Muscle layer of colon (tissue), 2 donors: Measurements from ENCODE around the gene UBIAD1.

ENCODE experiments used
- H3K27ac ChIP-seq: one replicate; pipeline ENCODE4 v1.7.0; 2013; ENCODE audit warnings: low read depth, mild to moderate bottlenecking, low read length, moderate library complexity
- H3K27me3 ChIP-seq, 2 donors: one replicate each; pipeline ENCODE4 v1.7.0; 2013; ENCODE audit warnings: low read length in 2 of 2, mild to moderate bottlenecking in 2 of 2; ENCODE audit not compliant: insufficient read depth in 2 of 2, control insufficient read depth in 1 of 2
- H3K36me3 ChIP-seq: one replicate; pipeline ENCODE4 v1.7.0; 2013; ENCODE audit warnings: mild to moderate bottlenecking, low read length; ENCODE audit not compliant: insufficient read depth
- H3K4me1 ChIP-seq: one replicate; pipeline ENCODE4 v1.7.0; 2013; ENCODE audit warnings: mild to moderate bottlenecking, low read length; ENCODE audit not compliant: insufficient read depth
- H3K4me3 ChIP-seq, 2 donors: one replicate each; pipeline ENCODE4 v1.7.0; 2013; ENCODE audit warnings: low read length in 2 of 2, low read depth in 1 of 2, mild to moderate bottlenecking in 1 of 2, moderate library complexity in 1 of 2
- H3K9ac ChIP-seq: one replicate; pipeline ENCODE4 v1.7.0; 2013; ENCODE audit warnings: low read length
- H3K9me3 ChIP-seq: one replicate; pipeline ENCODE4 v1.7.0; 2013; ENCODE audit warnings: mild to moderate bottlenecking, low read length
- donor health status: abdominal sarcoma.
- donor health status: Adenocarcinoma of cecum.

The UBIAD1 gene

DNA sequence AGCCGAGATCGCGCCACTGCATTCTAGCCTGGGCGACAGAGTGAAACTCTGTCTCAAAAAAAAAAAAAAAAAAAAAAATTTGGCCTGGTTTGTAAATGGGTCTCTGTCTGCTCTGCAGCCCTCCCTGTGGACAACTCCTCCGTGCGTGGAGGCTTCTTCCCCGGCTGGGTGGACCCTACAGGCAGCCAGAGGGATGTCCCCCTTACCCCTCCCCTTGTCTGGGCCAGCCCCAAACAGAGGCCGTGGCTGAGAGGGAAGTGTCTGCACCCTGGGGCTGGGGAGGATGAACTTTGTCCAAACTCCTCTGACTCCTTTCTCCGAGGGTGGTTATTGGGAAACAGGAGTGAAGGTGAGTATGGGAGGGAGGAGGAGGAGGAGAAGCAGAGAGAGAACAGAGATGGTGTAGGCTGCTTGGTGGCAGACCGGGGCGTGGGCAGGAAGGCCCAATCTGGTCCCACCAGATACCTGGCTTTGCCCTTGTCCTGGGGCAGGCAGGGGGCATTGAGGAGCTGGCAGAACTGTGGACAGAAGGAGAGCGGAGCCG lies 61.3 kb downstream of the UBIAD1 start:
- no peak overlapping the region for H3K9ac ChIP-seq
- H3K27me3 ChIP-seq: peaks cover 0 to 19% of the 10 kb centered on the region in 2 donors
- H3K4me1 ChIP-seq: peaks cover 2% of the 10 kb centered on the region
- H3K9me3 ChIP-seq: no peaks in the 10 kb centered on the region
- no peak overlapping the region for H3K4me3 ChIP-seq
- H3K27ac ChIP-seq: no peak overlapping the region
- H3K36me3 ChIP-seq: no peaks in the 10 kb centered on the region

DNA sequence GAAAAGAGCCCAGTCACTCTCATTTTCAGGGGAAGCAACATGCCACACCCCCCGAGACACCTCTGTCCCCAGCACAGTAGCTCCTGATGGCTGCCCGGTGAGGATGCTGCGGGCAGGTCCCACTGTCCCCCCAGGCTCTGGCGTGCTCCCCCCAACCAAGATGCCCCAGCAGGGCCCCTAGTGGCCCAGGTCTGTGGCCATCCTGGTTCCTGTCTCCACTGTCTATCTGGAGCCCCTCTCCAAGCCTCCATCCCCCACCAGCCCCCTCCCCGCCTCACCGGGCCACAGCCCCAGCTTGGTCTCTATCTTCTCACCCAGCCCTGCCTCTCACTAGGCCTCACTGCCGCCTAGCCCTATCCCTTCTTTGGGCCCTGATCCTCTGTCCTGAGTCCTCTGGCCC lies 61.8 kb downstream of the UBIAD1 start:
- no peak overlapping the region for H3K9ac ChIP-seq
- H3K27ac ChIP-seq: no peak overlapping the region
- H3K4me3 ChIP-seq: no peak overlapping the region
- H3K27me3 ChIP-seq: peaks cover 0 to 21% of the 10 kb centered on the region in 2 donors
- no peaks in the 10 kb centered on the region for H3K36me3 ChIP-seq
- H3K9me3 ChIP-seq: no peaks in the 10 kb centered on the region
- H3K4me1 ChIP-seq: peaks cover 4% of the 10 kb centered on the region

DNA sequence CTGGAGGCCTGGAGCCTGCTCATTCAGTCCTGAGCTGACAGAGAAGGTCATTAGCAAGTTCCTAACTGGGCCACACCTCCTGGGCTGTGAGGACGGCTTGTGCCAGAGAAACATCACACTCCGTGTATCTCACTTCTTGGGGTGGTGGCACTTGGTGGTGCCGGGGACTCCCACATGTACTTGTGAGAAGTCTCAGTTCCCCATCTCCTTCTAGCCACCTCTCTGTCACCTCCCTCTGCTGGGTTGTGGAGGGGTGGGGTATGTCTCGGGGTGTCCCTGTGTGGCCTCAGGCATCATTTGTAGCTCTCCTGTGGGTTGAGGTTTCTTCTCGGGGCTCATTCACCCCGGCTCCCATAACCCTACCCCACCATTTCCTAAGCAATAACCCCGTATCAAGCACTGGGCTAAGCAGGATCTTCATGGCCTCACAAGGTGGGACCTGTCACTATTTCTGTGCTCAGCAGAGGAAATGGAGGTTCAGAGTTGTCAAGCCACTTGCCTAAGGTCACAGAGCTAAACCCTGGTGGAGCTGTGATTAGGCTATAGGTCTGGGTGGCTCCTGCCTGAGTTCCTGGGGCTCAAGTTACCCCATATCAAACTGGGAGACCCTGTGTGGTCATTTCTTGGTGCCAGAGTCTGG lies 62.5 kb downstream of the UBIAD1 start:
- Histone ChIP-seq H3K9ac (no peak overlapping the region), H3K27ac (no peak overlapping the region), H3K4me1 (peaks cover 8% of the 10 kb centered on the region), H3K36me3 (no peaks in the 10 kb centered on the region), H3K27me3 (peaks cover 0 to 21% of the 10 kb centered on the region in 2 donors), H3K4me3 (no peak overlapping the region), H3K9me3 (no peaks in the 10 kb centered on the region)

DNA sequence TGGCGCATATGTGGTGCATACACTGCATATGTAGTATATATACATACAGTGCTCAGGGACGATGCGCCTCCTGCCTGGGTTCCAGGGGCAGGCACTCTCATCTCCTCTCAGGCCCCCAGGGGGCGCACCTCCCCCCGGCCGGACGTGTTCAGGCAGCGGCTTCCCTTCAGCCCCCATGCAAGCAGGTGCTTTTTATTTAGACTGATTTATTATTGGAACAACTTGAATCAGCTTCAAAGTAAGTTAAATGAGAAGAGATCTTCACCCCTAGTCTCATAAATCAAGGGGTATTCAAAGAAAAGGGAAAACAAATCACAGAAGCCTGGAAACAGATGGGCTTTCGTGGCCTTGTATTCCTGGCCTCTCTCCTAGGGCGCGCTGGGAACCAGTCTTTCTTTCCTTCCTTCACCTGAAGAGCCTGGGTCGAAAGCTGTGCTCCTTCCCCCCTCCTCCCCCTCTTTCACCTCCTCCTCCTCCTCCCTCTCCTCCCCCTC lies 64.6 kb downstream of the UBIAD1 start:
- Histone ChIP-seq H3K36me3 (no peaks in the 10 kb centered on the region), H3K9me3 (no peaks in the 10 kb centered on the region), H3K4me3 (no peak overlapping the region), H3K9ac (no peak overlapping the region), H3K27me3 (peaks cover 0 to 25% of the 10 kb centered on the region in 2 donors), H3K27ac (no peak overlapping the region), H3K4me1 (peaks cover 8% of the 10 kb centered on the region)
